ENCODE measurements around the gene MAP2K7.
"Not testable (repeated sequence)": the region's sequence is repeated elsewhere in the genome, so short reads cannot be mapped to it uniquely, and the experiment has no call there.

MAP2K7 gene

GRCh38 chr19:7885818-7886217 is 17.9 kb upstream of the MAP2K7 start:
- DNase-seq = no peak

- no peak for DNase-seq
Observed at GRCh38 chr19:7887408-7888144, 16.1 kb upstream of the MAP2K7 start.

- no peak for DNase-seq
Observed at GRCh38 chr19:7888145-7888825, 15.4 kb upstream of the MAP2K7 start, which contains the start of gene LRRC8E. TSS of gene LRRC8E (plus strand) at chr19:7888510. CDS start at chr19:7895604, 7,094 bp downstream.

GRCh38 chr19:7888826-7889217 is 14.9 kb upstream of the MAP2K7 start:
- no peak for DNase-seq

- DNase-seq = not testable (repeated sequence)
Observed at GRCh38 chr19:7893362-7894101, 10.1 kb upstream of the MAP2K7 start.

GRCh38 chr19:7894612-7895309 is 8.9 kb upstream of the MAP2K7 start:
- no peak for DNase-seq

- no peak for DNase-seq
Observed at GRCh38 chr19:7895565-7895964, 8.1 kb upstream of the MAP2K7 start.

- no peak for DNase-seq
Observed at GRCh38 chr19:7897292-7897691, 6.4 kb upstream of the MAP2K7 start.

- no peak for DNase-seq
Observed at GRCh38 chr19:7898967-7899366, 4.7 kb upstream of the MAP2K7 start.

- no peak for DNase-seq
Observed at GRCh38 chr19:7899751-7900378, 3.8 kb upstream of the MAP2K7 start.

- no peak for DNase-seq
Observed at GRCh38 chr19:7900401-7900870, 3.2 kb upstream of the MAP2K7 start.

- no peak for DNase-seq
Observed at GRCh38 chr19:7900931-7901330, 2.7 kb upstream of the MAP2K7 start.

GRCh38 chr19:7901337-7901736 is 2.3 kb upstream of the MAP2K7 start:
- no peak for DNase-seq

- DNase-seq = no peak
Observed at GRCh38 chr19:7902796-7903243, 857 bp upstream of the MAP2K7 start.

- peak; percentile 89 to 91 for DNase-seq
Observed at GRCh38 chr19:7904074-7905020, 670 bp downstream of the MAP2K7 start.

GRCh38 chr19:7905268-7905667 is 1.6 kb downstream of the MAP2K7 start:
- DNase-seq = no peak

- no peak for DNase-seq
Observed at GRCh38 chr19:7905859-7906258, 2.2 kb downstream of the MAP2K7 start.

- DNase-seq = no peak
Observed at GRCh38 chr19:7907122-7907521, 3.4 kb downstream of the MAP2K7 start.

GRCh38 chr19:7907544-7907943 is 3.9 kb downstream of the MAP2K7 start:
- DNase-seq = no peak

GRCh38 chr19:7908078-7908699 is 4.5 kb downstream of the MAP2K7 start:
- no peak for DNase-seq
